Adipocyte (in vitro differentiated cells): Measurements from ENCODE around the gene CNKSR1.

Source experiments
- DNase-seq: peaks from one replicate; pipeline ENCODE4 v3.0.0-alpha.2; 2015; ENCODE audit warnings: low read depth
- H3K27me3 ChIP-seq: replicated peaks from 2 replicates; pipeline ENCODE4 v1.7.0; 2013; ENCODE audit warnings: mild to moderate bottlenecking, low read length, moderate library complexity; ENCODE audit not compliant: control insufficient read depth, insufficient read depth
- H3K36me3 ChIP-seq: 2 replicates; pipeline ENCODE4 v1.7.0; 2013; ENCODE audit warnings: low read length, mild to moderate bottlenecking, moderate library complexity; ENCODE audit not compliant: control insufficient read depth, insufficient read depth, severe bottlenecking
- H3K4me1 ChIP-seq: 2 replicates; pipeline ENCODE4 v1.7.0; 2013; ENCODE audit warnings: mild to moderate bottlenecking, low read length, moderate library complexity; ENCODE audit not compliant: control insufficient read depth, insufficient read depth
- H3K4me3 ChIP-seq: 2 replicates; pipeline ENCODE4 v1.7.0; 2013; ENCODE audit warnings: mild to moderate bottlenecking, low read length, moderate library complexity
- H3K9ac ChIP-seq: 2 replicates; pipeline ENCODE4 v1.7.0; 2013; ENCODE audit warnings: mild to moderate bottlenecking, low read length, moderate library complexity
- H3K9me3 ChIP-seq: 2 replicates; pipeline ENCODE4 v1.7.0; 2013; ENCODE audit warnings: mild to moderate bottlenecking, low read length, moderate library complexity; ENCODE audit not compliant: control insufficient read depth

Gene CNKSR1

GRCh38 chr1:26189751-26190275, 12.5 kb downstream of the CNKSR1 start:
- Histone ChIP-seq H3K36me3 (no peaks in the 10 kb centered on the region), H3K4me3 (no peak overlapping the region), H3K9ac (no peak overlapping the region), H3K27me3 (peaks cover 40% of the 10 kb centered on the region), H3K9me3 (no peaks in the 10 kb centered on the region), H3K4me1 (no peaks in the 10 kb centered on the region)
- DNase-seq, result no peak

GRCh38 chr1:26190373-26190987, 13.2 kb downstream of the CNKSR1 start, which contains the start of gene CATSPER4:
CATSPER4 (plus strand) TSS chr1:26190602; CDS start chr1:26190628, 26 bp downstream.
- Histone ChIP-seq H3K4me3 (no peak within 1 kb of the TSS), H3K9me3 (no peaks in the 10 kb centered on the region), H3K36me3 (no peaks in the 10 kb centered on the region), H3K9ac (no peak within 1 kb of the TSS), H3K4me1 (no peaks in the 10 kb centered on the region), H3K27me3 (peaks cover 44% of the 10 kb centered on the region)
- DNase-seq, result no peak

- no peak for DNase-seq
Observed at GRCh38 chr1:26191739-26192138, 14.4 kb downstream of the CNKSR1 start.

GRCh38 chr1:26195805-26196204, 18.5 kb downstream of the CNKSR1 start:
- peaks cover 50% of the 10 kb centered on the region for H3K27me3 ChIP-seq
- H3K4me3 ChIP-seq, result no peak overlapping the region
- no peak for DNase-seq
- H3K9me3 ChIP-seq, result no peaks in the 10 kb centered on the region
- no peaks in the 10 kb centered on the region for H3K4me1 ChIP-seq
- H3K36me3 ChIP-seq, result no peaks in the 10 kb centered on the region
- no peak overlapping the region for H3K9ac ChIP-seq

More at GRCh38 chr1:26191739-26192138, 14.4 kb downstream of the CNKSR1 start:
- Histone ChIP-seq H3K9ac (no peak overlapping the region), H3K9me3 (no peaks in the 10 kb centered on the region), H3K36me3 (no peaks in the 10 kb centered on the region), H3K27me3 (peaks cover 38% of the 10 kb centered on the region), H3K4me3 (no peak overlapping the region), H3K4me1 (no peaks in the 10 kb centered on the region)

- H3K9me3 ChIP-seq, result no peaks in the 10 kb centered on the region
- H3K36me3 ChIP-seq, result no peaks in the 10 kb centered on the region
- peaks cover 54% of the 10 kb centered on the region for H3K27me3 ChIP-seq
- H3K4me1 ChIP-seq, result peaks cover 4% of the 10 kb centered on the region
- H3K4me3 ChIP-seq, result no peak overlapping the region
- no peak overlapping the region for H3K9ac ChIP-seq
- no peak for DNase-seq
Observed at GRCh38 chr1:26197301-26197700, 20.0 kb downstream of the CNKSR1 start.

- H3K27me3 ChIP-seq, result peaks cover 57% of the 10 kb centered on the region
- H3K4me3 ChIP-seq, result no peak overlapping the region
- no peaks in the 10 kb centered on the region for H3K36me3 ChIP-seq
- H3K9ac ChIP-seq, result no peak overlapping the region
- peaks cover 4% of the 10 kb centered on the region for H3K4me1 ChIP-seq
- DNase-seq, result no peak
- no peaks in the 10 kb centered on the region for H3K9me3 ChIP-seq
Observed at GRCh38 chr1:26197813-26198212, 20.5 kb downstream of the CNKSR1 start.

GRCh38 chr1:26200413-26200812, 23.1 kb downstream of the CNKSR1 start:
- Histone ChIP-seq H3K36me3 (no peaks in the 10 kb centered on the region), H3K9ac (no peak overlapping the region)
- no peak for DNase-seq

GRCh38 chr1:26203642-26204318, 26.5 kb downstream of the CNKSR1 start:
- Histone ChIP-seq H3K9ac (no peak overlapping the region), H3K27me3 (peaks cover 49% of the 10 kb centered on the region), H3K4me1 (peaks cover 4% of the 10 kb centered on the region), H3K4me3 (no peak overlapping the region), H3K36me3 (no peaks in the 10 kb centered on the region), H3K9me3 (no peaks in the 10 kb centered on the region)
- DNase-seq, result no peak

More at GRCh38 chr1:26200413-26200812, 23.1 kb downstream of the CNKSR1 start:
- H3K4me3 ChIP-seq, result no peak overlapping the region
- peaks cover 4% of the 10 kb centered on the region for H3K4me1 ChIP-seq
- peaks cover 59% of the 10 kb centered on the region for H3K27me3 ChIP-seq
- no peaks in the 10 kb centered on the region for H3K9me3 ChIP-seq

GRCh38 chr1:26210147-26210870, 33.0 kb downstream of the CNKSR1 start:
- H3K36me3 ChIP-seq, result no peaks in the 10 kb centered on the region
- no peak for DNase-seq
- no peaks in the 10 kb centered on the region for H3K4me1 ChIP-seq
- no peaks in the 10 kb centered on the region for H3K9me3 ChIP-seq
- H3K9ac ChIP-seq, result no peak overlapping the region
- H3K4me3 ChIP-seq, result no peak overlapping the region
- peaks cover 29% of the 10 kb centered on the region for H3K27me3 ChIP-seq

GRCh38 chr1:26212726-26213125, 35.4 kb downstream of the CNKSR1 start:
- Histone ChIP-seq H3K36me3 (no peaks in the 10 kb centered on the region), H3K4me1 (no peaks in the 10 kb centered on the region), H3K27me3 (peaks cover 46% of the 10 kb centered on the region), H3K9me3 (no peaks in the 10 kb centered on the region), H3K9ac (no peak overlapping the region), H3K4me3 (no peak overlapping the region)
- no peak for DNase-seq

GRCh38 chr1:26213335-26213905, 36.1 kb downstream of the CNKSR1 start:
- Histone ChIP-seq H3K27me3 (peaks cover 43% of the 10 kb centered on the region), H3K4me3 (no peak overlapping the region), H3K9ac (no peak overlapping the region), H3K4me1 (no peaks in the 10 kb centered on the region), H3K36me3 (no peaks in the 10 kb centered on the region), H3K9me3 (no peaks in the 10 kb centered on the region)
- no peak for DNase-seq
